ENCODE measurements around the gene UQCC3. TPM values are rescaled to one million over a fixed set of nuclear protein-coding genes. Genes with fewer than 3 reads are reported as not detected.

UQCC3 gene
- total and polyA plus RNA-seq, 9 of the 15 experiments (the other 6 are each of a cell fraction or from before 2014, with no cell fraction given), result 3.3 to 44.3 (median 8.0) TPM

DNA sequence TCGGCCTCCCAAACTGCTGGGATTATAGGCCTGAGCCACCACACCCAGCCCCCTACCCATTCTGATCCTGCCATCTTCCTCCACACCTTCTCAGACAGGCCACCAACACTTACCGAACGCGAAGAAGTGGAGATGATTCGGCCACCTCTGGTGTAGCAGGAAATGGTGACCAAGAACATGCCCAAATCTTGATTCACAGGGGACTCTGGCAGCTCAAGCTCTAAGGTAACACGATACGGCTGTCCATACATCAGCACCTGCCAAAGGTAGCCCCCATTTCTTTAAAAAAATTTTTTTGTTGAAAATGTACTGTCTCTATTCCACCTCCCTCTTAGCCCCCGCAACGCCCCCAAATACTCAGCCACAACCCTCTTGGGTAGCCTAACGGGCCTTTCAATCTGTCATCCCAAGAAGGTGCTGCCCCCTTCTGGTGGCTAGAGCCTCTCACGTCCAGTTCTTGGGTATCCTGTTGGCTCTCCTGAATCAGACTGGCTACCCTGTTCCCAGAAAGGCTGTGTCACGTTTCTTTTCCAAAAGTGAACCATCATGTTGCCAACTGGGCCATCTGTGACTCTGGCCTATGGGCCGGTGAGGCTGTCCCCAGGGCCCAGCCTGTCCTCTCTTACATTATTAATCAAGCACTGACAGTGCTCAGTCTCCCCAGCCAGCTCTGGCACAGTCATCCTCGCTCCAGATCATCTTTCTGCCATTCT, 23.1 kb downstream of the UQCC3 start (continued):
- TF ChIP-seq, protein P1, sequence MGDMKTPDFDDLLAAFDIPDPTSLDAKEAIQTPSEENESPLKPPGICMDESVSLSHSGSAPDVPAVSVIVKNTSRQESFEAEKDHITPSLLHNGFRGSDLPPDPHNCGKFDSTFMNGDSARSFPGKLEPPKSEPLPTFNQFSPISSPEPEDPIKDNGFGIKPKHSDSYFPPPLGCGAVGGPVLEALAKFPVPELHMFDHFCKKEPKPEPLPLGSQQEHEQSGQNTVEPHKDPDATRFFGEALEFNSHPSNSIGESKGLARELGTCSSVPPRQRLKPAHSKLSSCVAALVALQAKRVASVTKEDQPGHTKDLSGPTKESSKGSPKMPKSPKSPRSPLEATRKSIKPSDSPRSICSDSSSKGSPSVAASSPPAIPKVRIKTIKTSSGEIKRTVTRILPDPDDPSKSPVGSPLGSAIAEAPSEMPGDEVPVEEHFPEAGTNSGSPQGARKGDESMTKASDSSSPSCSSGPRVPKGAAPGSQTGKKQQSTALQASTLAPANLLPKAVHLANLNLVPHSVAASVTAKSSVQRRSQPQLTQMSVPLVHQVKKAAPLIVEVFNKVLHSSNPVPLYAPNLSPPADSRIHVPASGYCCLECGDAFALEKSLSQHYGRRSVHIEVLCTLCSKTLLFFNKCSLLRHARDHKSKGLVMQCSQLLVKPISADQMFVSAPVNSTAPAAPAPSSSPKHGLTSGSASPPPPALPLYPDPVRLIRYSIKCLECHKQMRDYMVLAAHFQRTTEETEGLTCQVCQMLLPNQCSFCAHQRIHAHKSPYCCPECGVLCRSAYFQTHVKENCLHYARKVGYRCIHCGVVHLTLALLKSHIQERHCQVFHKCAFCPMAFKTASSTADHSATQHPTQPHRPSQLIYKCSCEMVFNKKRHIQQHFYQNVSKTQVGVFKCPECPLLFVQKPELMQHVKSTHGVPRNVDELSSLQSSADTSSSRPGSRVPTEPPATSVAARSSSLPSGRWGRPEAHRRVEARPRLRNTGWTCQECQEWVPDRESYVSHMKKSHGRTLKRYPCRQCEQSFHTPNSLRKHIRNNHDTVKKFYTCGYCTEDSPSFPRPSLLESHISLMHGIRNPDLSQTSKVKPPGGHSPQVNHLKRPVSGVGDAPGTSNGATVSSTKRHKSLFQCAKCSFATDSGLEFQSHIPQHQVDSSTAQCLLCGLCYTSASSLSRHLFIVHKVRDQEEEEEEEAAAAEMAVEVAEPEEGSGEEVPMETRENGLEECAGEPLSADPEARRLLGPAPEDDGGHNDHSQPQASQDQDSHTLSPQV (IDR thresholded peaks at IDR 0.05), result no peak
- TF ChIP-seq JUND (IDR thresholded peaks at IDR 0.05; ENCODE audit: borderline replicate concordance, low read depth, low read length) (0 out of 2 replicates have a peak, but pooled peaks have one; percentile 13), JUND (tag; IDR thresholded peaks at IDR 0.05; ENCODE audit: borderline replicate concordance, low read depth, low read length) (peak; percentile 47; the same call in 1 of the 3 replicates), MAZ (CRISPR knock-in tag; conservative IDR thresholded peaks at IDR 0.05 in 1 of 2, IDR thresholded peaks at IDR 0.05 in 1 of 2) (peak in 1 of 2 experiments; percentile 42; a peak in 1 of 4 replicates), MEIS2 (IDR thresholded peaks at IDR 0.05; ENCODE audit: partially characterized antibody) (peak; percentile 37), RAD21 (CRISPR knock-in tag; conservative IDR thresholded peaks at IDR 0.05 in 1 of 2, IDR thresholded peaks at IDR 0.05 in 1 of 2) (peak; percentile 77 to 84), ATF7 (IDR thresholded peaks at IDR 0.05) (0 out of 2 replicates have a peak, but pooled peaks have one; percentile 13), MAFK (IDR thresholded peaks at IDR 0.05; ENCODE audit: low read length) (0 out of 2 replicates have a peak, but pooled peaks have one; percentile 6), ZFP36 (IDR thresholded peaks at IDR 0.05; ENCODE audit: low read depth, low read length, partially characterized antibody) (peak; percentile 38), ZBTB17 (CRISPR knock-in tag; IDR thresholded peaks at IDR 0.05) (0 out of 2 replicates have a peak, but pooled peaks have one; percentile 39), RBM17 (IDR thresholded peaks at IDR 0.05; ENCODE audit: borderline replicate concordance, low read depth, low read length) (no peak), ZNF316 (IDR thresholded peaks at IDR 0.05) (0 out of 2 replicates have a peak, but pooled peaks have one; percentile 5), ARID2 (IDR thresholded peaks at IDR 0.05) (0 out of 2 replicates have a peak, but pooled peaks have one; percentile 43)
- TF ChIP-seq, protein P2, sequence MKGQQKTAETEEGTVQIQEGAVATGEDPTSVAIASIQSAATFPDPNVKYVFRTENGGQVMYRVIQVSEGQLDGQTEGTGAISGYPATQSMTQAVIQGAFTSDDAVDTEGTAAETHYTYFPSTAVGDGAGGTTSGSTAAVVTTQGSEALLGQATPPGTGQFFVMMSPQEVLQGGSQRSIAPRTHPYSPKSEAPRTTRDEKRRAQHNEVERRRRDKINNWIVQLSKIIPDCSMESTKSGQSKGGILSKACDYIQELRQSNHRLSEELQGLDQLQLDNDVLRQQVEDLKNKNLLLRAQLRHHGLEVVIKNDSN (CRISPR knock-in tag; IDR thresholded peaks at IDR 0.05), result 0 out of 2 replicates have a peak, but pooled peaks have one; percentile 10
- TF ChIP-seq, protein P3, sequence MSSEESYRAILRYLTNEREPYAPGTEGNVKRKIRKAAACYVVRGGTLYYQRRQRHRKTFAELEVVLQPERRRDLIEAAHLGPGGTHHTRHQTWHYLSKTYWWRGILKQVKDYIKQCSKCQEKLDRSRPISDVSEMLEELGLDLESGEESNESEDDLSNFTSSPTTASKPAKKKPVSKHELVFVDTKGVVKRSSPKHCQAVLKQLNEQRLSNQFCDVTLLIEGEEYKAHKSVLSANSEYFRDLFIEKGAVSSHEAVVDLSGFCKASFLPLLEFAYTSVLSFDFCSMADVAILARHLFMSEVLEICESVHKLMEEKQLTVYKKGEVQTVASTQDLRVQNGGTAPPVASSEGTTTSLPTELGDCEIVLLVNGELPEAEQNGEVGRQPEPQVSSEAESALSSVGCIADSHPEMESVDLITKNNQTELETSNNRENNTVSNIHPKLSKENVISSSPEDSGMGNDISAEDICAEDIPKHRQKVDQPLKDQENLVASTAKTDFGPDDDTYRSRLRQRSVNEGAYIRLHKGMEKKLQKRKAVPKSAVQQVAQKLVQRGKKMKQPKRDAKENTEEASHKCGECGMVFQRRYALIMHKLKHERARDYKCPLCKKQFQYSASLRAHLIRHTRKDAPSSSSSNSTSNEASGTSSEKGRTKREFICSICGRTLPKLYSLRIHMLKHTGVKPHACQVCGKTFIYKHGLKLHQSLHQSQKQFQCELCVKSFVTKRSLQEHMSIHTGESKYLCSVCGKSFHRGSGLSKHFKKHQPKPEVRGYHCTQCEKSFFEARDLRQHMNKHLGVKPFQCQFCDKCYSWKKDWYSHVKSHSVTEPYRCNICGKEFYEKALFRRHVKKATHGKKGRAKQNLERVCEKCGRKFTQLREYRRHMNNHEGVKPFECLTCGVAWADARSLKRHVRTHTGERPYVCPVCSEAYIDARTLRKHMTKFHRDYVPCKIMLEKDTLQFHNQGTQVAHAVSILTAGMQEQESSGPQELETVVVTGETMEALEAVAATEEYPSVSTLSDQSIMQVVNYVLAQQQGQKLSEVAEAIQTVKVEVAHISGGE (CRISPR knock-in tag; IDR thresholded peaks at IDR 0.05), result no peak
